Nephron (organoid): ENCODE data around the gene PLCL1.

ENCODE experiments used
- H3K27ac Mint-ChIP-seq, 3 experiments: 2 replicates each; pipeline ENCODE4 v1.8.0; 2020; ENCODE audit warnings: mixed read lengths in 3 of 3, mild to moderate bottlenecking in 2 of 3, moderate library complexity in 1 of 3
- H3K27me3 Mint-ChIP-seq: 2 replicates; pipeline ENCODE4 v1.8.0; 2021; ENCODE audit warnings: low read depth, mild to moderate bottlenecking, moderate library complexity, mixed read lengths
- H3K36me3 Mint-ChIP-seq: 2 replicates; pipeline ENCODE4 v1.8.0; 2020; ENCODE audit warnings: low read depth, mixed read lengths
- H3K4me1 Mint-ChIP-seq: 2 replicates; pipeline ENCODE4 v1.8.0; 2020; ENCODE audit warnings: mixed read lengths
- H3K4me3 Mint-ChIP-seq, 3 experiments: 2 replicates each; pipeline ENCODE4 v1.8.0; 2020; ENCODE audit warnings: mild to moderate bottlenecking in 3 of 3, mixed read lengths in 3 of 3, moderate library complexity in 2 of 3
- H3K9me3 Mint-ChIP-seq: 2 replicates; pipeline ENCODE4 v1.8.0; 2020; ENCODE audit warnings: mixed read lengths
- CTCF ChIP-seq, 3 experiments: fragments of 200-600 bp; sonication (generic); IDR thresholded peaks; one replicate each; pipeline ENCODE4 v1.5.0; 2021; ENCODE audit warnings: antibody characterized with exemption in 3 of 3; ENCODE audit not compliant: unreplicated experiment in 3 of 3

PLCL1 gene

GRCh38 chr2:197795277-197795676 is 9.1 kb upstream of the PLCL1 start:
- Mint-ChIP-seq H3K4me1 (peaks cover 18% of the 10 kb centered on the region), H3K27ac (no peak overlapping the region), H3K27me3 (no peaks in the 10 kb centered on the region), H3K4me3 (no peak overlapping the region), H3K9me3 (no peaks in the 10 kb centered on the region), H3K36me3 (no peaks in the 10 kb centered on the region)
- TF ChIP-seq CTCF (IDR thresholded peaks at IDR 0.05; ENCODE audit: unreplicated experiment in 3 of 3), result no peak

DNA sequence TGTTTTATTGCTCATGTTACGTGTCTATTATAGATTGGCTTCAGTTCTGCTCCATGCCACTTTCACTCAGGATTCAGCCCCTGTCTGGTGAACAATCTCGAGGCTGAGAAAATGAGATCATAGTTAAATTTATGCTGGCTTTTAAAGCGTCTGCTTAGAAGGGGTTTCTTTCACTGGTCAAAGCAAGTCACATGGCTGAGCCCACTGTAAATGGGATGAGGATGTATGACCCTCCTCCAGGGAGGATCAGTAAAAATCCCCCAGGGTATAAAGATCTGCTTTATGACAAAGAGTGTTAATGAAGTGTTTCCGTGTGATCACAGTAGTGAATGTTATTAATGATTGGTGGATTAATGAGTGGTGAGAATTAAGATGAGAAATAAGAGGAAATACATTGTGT is 6.2 kb upstream of the PLCL1 start:
- no peak overlapping the region for H3K27ac Mint-ChIP-seq
- TF ChIP-seq CTCF (IDR thresholded peaks at IDR 0.05; ENCODE audit: unreplicated experiment in 3 of 3), result no peak
- H3K4me1 Mint-ChIP-seq, result peaks cover 22% of the 10 kb centered on the region
- H3K27me3 Mint-ChIP-seq, result no peaks in the 10 kb centered on the region
- H3K9me3 Mint-ChIP-seq, result no peaks in the 10 kb centered on the region
- H3K4me3 Mint-ChIP-seq, result no peak overlapping the region
- H3K36me3 Mint-ChIP-seq, result no peaks in the 10 kb centered on the region

DNA sequence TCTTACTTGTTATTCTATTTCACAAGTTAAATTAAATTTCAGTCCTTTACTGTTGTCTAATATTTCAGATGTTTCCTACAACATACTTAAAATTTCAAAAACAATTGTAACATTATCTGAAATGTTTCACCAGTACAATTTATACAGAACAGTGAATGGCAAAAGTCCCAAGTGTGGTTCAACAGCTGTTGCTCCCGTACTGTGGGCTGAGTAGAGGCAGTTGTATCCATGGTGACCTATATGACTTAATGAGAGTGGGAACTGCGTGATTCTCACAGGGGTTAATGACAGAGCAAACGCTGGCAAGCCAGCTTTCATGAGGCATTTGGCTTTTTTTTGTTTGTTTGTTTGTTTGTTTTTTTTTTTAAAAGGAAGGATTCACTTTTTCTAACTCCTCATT is 5.3 kb upstream of the PLCL1 start:
- H3K27ac Mint-ChIP-seq, result no peak overlapping the region
- peaks cover 1% of the 10 kb centered on the region for H3K27me3 Mint-ChIP-seq
- peaks cover 28% of the 10 kb centered on the region for H3K4me1 Mint-ChIP-seq
- no peak for TF ChIP-seq CTCF (IDR thresholded peaks at IDR 0.05; ENCODE audit: unreplicated experiment in 3 of 3)
- H3K9me3 Mint-ChIP-seq, result no peaks in the 10 kb centered on the region
- H3K4me3 Mint-ChIP-seq, result no peak overlapping the region
- no peaks in the 10 kb centered on the region for H3K36me3 Mint-ChIP-seq

GRCh38 chr2:197800091-197800490 is 4.3 kb upstream of the PLCL1 start:
- Mint-ChIP-seq H3K27me3 (peaks cover 4% of the 10 kb centered on the region), H3K4me1 (peaks cover 31% of the 10 kb centered on the region), H3K9me3 (no peaks in the 10 kb centered on the region), H3K4me3 (no peak overlapping the region), H3K36me3 (no peaks in the 10 kb centered on the region), H3K27ac (no peak overlapping the region)
- TF ChIP-seq CTCF (IDR thresholded peaks at IDR 0.05; ENCODE audit: unreplicated experiment in 3 of 3), result no peak

- Mint-ChIP-seq H3K4me1 (peaks cover 39% of the 10 kb centered on the region), H3K4me3 (no peak overlapping the region), H3K27me3 (peaks cover 12% of the 10 kb centered on the region), H3K36me3 (no peaks in the 10 kb centered on the region), H3K9me3 (no peaks in the 10 kb centered on the region), H3K27ac (no peak overlapping the region)
- TF ChIP-seq CTCF (IDR thresholded peaks at IDR 0.05; ENCODE audit: unreplicated experiment in 3 of 3), result no peak
These were observed 3.4 kb upstream of the PLCL1 start for GRCh38 chr2:197801033-197801432.

DNA sequence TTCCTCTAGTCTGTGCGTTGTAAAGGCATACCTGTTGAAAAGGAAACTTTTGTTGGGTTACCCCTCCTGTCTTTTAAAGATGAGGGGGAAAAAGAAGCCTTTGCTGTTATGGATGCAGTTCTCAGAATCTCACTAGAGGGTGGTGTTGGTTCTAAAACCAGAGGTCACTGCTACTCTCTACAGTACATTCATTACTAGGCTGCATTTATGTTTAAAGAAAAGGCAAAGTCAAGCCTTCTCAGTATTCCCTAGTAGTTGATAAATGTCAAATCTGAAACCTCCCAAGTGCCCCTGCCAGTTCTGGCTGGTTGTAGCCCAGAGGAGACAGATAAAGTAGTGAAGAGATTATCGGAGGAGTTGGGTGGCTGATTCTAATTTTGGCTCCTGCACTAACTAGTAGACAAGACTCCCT is 1.4 kb upstream of the PLCL1 start:
- Mint-ChIP-seq H3K27ac (peak overlapping the region in 2 of 3 experiments; percentile 38 to 50), H3K4me3 (peak overlapping the region; percentile 73 to 84 (median 81)), H3K9me3 (no peaks in the 10 kb centered on the region), H3K4me1 (peaks cover 45% of the 10 kb centered on the region), H3K36me3 (no peaks in the 10 kb centered on the region), H3K27me3 (peaks cover 16% of the 10 kb centered on the region)
- peak; percentile 78 to 92 (median 90) for TF ChIP-seq CTCF (IDR thresholded peaks at IDR 0.05; ENCODE audit: unreplicated experiment in 3 of 3)
